ENCODE measurements around the gene CUEDC2.

CUEDC2 gene

DNA sequence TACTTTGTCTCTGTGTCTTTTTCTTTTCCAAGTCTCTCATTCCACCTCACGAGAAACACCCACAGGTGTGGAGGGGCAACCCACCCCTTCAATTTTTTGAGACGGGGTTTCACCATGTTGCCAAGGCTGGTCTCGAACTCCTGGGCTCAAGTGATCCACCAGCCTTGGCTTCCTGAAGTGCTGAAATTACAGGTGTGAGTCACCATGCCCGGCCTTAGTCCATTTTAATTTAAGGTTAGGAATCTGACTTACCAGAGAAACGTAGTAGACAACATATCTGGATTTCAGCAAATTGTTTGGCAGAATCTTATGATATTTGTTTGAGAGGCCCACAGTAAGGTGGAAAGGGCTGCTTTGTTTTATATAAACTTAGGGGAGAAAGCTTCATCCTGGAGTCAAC, 40.1 kb downstream of the CUEDC2 start (continued):
- TF ChIP-seq, protein P1, sequence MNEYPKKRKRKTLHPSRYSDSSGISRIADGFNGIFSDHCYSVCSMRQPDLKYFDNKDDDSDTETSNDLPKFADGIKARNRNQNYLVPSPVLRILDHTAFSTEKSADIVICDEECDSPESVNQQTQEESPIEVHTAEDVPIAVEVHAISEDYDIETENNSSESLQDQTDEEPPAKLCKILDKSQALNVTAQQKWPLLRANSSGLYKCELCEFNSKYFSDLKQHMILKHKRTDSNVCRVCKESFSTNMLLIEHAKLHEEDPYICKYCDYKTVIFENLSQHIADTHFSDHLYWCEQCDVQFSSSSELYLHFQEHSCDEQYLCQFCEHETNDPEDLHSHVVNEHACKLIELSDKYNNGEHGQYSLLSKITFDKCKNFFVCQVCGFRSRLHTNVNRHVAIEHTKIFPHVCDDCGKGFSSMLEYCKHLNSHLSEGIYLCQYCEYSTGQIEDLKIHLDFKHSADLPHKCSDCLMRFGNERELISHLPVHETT (tag by site-specific recombination; IDR thresholded peaks at IDR 0.05): no peak
- no peak for TF ChIP-seq HOXA7 (CRISPR knock-in tag; IDR thresholded peaks at IDR 0.05; ENCODE audit: borderline replicate concordance)
- TF ChIP-seq, protein P2, sequence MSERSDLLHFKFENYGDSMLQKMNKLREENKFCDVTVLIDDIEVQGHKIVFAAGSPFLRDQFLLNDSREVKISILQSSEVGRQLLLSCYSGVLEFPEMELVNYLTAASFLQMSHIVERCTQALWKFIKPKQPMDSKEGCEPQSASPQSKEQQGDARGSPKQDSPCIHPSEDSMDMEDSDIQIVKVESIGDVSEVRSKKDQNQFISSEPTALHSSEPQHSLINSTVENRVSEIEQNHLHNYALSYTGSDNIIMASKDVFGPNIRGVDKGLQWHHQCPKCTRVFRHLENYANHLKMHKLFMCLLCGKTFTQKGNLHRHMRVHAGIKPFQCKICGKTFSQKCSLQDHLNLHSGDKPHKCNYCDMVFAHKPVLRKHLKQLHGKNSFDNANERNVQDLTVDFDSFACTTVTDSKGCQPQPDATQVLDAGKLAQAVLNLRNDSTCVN (tag by site-specific recombination; optimal IDR thresholded peaks at IDR 0.05): no peak
- no peak for TF ChIP-seq ZNF701 (tag by site-specific recombination; IDR thresholded peaks at IDR 0.05)

DNA sequence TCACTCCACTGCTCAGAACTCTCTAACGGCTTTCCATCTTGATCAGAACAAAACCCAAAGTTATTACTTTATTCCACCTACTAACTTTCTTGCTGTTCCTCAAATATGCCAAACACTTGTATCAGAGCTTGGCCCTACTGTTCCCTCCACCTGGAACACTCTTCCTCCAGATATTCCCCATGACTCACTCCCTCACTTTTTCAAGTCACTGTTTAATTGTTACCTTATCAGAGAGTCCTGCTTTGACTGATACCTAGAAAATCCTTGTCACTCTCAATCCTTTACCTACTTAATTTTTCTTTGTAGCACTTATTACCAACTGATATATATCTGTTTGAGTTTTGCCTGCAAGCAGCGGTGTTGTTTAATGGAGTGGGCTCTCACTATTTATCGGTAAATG, 42.5 kb downstream of the CUEDC2 start:
- POLR2A ChIA-PET: interaction anchor here (0.7 kb wide), 1 partner anchor 43 kb away, joined by 3 read pairs; no protein-coding TSS in a partner anchor
- Histone ChIP-seq H3K9me3 (ENCODE audit: control insufficient read depth, insufficient read depth, low read depth, low read length) (no peaks in the 10 kb centered on the region), H3K27ac (ENCODE audit: extremely low read depth, low read depth, low read length) (no peak overlapping the region), H3K4me3 (ENCODE audit: low read depth, low read length) (no peak overlapping the region), H3K4me1 (ENCODE audit: control insufficient read depth, insufficient read depth, low read length) (0 out of 2 replicates have a peak, but pooled peaks cover under 1% of the 10 kb centered on the region), H3K36me3 (ENCODE audit: control insufficient read depth in 2 of 2, insufficient read depth in 1 of 2, low read length in 2 of 2) (no peaks in the 10 kb centered on the region)
- CTCF ChIA-PET: interaction anchor here (0.7 to 3.0 kb wide), 4 partner anchors 10 to 221 kb away, joined by 3 to 25 read pairs (median 4); no protein-coding TSS in a partner anchor
- peak; percentile 66 for TF ChIP-seq PRDM1 (tag by site-specific recombination; IDR thresholded peaks at IDR 0.05)
- TF ChIP-seq, protein P3, sequence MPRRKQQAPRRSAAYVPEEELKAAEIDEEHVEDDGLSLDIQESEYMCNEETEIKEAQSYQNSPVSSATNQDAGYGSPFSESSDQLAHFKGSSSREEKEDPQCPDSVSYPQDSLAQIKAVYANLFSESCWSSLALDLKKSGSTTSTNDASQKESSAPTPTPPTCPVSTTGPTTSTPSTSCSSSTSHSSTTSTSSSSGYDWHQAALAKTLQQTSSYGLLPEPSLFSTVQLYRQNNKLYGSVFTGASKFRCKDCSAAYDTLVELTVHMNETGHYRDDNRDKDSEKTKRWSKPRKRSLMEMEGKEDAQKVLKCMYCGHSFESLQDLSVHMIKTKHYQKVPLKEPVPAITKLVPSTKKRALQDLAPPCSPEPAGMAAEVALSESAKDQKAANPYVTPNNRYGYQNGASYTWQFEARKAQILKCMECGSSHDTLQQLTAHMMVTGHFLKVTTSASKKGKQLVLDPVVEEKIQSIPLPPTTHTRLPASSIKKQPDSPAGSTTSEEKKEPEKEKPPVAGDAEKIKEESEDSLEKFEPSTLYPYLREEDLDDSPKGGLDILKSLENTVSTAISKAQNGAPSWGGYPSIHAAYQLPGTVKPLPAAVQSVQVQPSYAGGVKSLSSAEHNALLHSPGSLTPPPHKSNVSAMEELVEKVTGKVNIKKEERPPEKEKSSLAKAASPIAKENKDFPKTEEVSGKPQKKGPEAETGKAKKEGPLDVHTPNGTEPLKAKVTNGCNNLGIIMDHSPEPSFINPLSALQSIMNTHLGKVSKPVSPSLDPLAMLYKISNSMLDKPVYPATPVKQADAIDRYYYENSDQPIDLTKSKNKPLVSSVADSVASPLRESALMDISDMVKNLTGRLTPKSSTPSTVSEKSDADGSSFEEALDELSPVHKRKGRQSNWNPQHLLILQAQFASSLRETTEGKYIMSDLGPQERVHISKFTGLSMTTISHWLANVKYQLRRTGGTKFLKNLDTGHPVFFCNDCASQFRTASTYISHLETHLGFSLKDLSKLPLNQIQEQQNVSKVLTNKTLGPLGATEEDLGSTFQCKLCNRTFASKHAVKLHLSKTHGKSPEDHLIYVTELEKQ (tag by site-specific recombination; IDR thresholded peaks at IDR 0.05; ENCODE audit: borderline replicate concordance): no peak
- TF ChIP-seq, protein P4, sequence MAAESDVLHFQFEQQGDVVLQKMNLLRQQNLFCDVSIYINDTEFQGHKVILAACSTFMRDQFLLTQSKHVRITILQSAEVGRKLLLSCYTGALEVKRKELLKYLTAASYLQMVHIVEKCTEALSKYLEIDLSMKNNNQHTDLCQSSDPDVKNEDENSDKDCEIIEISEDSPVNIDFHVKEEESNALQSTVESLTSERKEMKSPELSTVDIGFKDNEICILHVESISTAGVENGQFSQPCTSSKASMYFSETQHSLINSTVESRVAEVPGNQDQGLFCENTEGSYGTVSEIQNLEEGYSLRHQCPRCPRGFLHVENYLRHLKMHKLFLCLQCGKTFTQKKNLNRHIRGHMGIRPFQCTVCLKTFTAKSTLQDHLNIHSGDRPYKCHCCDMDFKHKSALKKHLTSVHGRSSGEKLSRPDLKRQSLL (tag by site-specific recombination; IDR thresholded peaks at IDR 0.05): no peak

GRCh38 chr10:102384606-102385429, 47.6 kb downstream of the CUEDC2 start:
- TF ChIP-seq ZIC2 (tag by site-specific recombination; IDR thresholded peaks at IDR 0.05) (0 out of 2 replicates have a peak, but pooled peaks have one; percentile 17), ZSCAN30 (tag by site-specific recombination; IDR thresholded peaks at IDR 0.05) (no peak), ZNF585B (tag by site-specific recombination; IDR thresholded peaks at IDR 0.05) (no peak), ZNF600 (tag by site-specific recombination; IDR thresholded peaks at IDR 0.05) (0 out of 2 replicates have a peak, but pooled peaks have one; percentile 12), ZNF518A (tag by site-specific recombination; conservative IDR thresholded peaks at IDR 0.05; ENCODE audit: low read depth) (0 out of 2 replicates have a peak, but pooled peaks have one; percentile 19)
- TF ChIP-seq, protein P5, sequence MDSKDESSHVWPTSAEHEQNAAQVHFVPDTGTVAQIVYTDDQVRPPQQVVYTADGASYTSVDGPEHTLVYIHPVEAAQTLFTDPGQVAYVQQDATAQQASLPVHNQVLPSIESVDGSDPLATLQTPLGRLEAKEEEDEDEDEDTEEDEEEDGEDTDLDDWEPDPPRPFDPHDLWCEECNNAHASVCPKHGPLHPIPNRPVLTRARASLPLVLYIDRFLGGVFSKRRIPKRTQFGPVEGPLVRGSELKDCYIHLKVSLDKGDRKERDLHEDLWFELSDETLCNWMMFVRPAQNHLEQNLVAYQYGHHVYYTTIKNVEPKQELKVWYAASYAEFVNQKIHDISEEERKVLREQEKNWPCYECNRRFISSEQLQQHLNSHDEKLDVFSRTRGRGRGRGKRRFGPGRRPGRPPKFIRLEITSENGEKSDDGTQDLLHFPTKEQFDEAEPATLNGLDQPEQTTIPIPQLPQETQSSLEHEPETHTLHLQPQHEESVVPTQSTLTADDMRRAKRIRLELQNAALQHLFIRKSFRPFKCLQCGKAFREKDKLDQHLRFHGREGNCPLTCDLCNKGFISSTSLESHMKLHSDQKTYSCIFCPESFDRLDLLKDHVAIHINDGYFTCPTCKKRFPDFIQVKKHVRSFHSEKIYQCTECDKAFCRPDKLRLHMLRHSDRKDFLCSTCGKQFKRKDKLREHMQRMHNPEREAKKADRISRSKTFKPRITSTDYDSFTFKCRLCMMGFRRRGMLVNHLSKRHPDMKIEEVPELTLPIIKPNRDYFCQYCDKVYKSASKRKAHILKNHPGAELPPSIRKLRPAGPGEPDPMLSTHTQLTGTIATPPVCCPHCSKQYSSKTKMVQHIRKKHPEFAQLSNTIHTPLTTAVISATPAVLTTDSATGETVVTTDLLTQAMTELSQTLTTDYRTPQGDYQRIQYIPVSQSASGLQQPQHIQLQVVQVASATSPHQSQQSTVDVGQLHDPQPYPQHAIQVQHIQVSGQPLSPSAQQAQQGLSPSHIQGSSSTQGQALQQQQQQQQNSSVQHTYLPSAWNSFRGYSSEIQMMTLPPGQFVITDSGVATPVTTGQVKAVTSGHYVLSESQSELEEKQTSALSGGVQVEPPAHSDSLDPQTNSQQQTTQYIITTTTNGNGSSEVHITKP (tag by site-specific recombination; IDR thresholded peaks at IDR 0.05): peak; percentile 97
- Histone ChIP-seq H3K27ac (ENCODE audit: extremely low read depth, low read depth, low read length) (no peak overlapping the region), H3K4me1 (ENCODE audit: control insufficient read depth, insufficient read depth, low read length) (0 out of 2 replicates have a peak, but pooled peaks cover 2% of the 10 kb centered on the region), H3K36me3 (ENCODE audit: control insufficient read depth in 2 of 2, insufficient read depth in 1 of 2, low read length in 2 of 2) (peaks cover 5 to 29% of the 10 kb centered on the region in 2 experiments; a peak in 2 of 3 replicates), H3K4me3 (ENCODE audit: low read depth, low read length) (no peak overlapping the region), H3K9me3 (ENCODE audit: control insufficient read depth, insufficient read depth, low read depth, low read length) (no peaks in the 10 kb centered on the region)
- ChIA-PET CTCF (interaction anchor here (0.6 to 5.6 kb wide), 16 partner anchors 9 to 218 kb away, joined by 3 to 60 read pairs (median 4); no protein-coding TSS in a partner anchor), POLR2A (interaction anchor here (0.5 to 1.1 kb wide), 2 partner anchors 21 to 106 kb away, joined by 3 read pairs; no protein-coding TSS in a partner anchor)
